Keratinocyte (primary cell): ENCODE results near the gene MYOT.

Experiments used
- EZH2 ChIP-seq: IDR thresholded peaks from one replicate; pipeline ENCODE4 v1.6.1; 2012; ENCODE audit warnings: inconsistent platforms, mild to moderate bottlenecking, low read length, moderate library complexity
- TF ChIP-seq, protein P1 (sequence below), 3 experiments: IDR thresholded peaks in 1 of 3; conservative IDR thresholded peaks in 1 of 3; optimal IDR thresholded peaks in 1 of 3; 2 replicates in 2 of 3; 3 replicates in 1 of 3; pipeline versions ENCODE3 to v1.5.1; 2011; ENCODE audit warnings: low read length in 3 of 3, mild to moderate bottlenecking in 3 of 3, moderate library complexity in 2 of 3, control low read depth in 1 of 3, inconsistent platforms in 1 of 3; ENCODE audit not compliant: insufficient read depth in 2 of 3; ENCODE audit errors: extremely low read depth in 1 of 3

DNA sequence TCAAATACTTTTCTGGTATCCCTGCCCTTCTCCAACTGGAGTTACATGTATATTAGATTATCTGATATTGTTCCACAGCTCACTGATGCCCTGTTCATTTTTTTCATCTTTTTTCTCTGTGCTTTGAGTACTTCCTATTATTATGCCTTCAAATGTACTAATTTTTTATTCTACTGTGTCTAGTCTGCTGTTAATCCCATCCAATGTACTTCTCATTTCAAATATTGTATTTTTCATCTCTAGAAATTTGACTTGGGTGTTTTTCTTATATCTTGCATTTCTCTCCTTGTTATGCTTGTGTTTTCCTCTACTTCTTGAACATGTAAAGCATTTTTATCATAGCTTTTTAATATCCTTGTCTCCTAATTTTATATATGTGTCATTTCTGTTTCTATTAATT is 41.6 kb upstream of the MYOT start:
- TF ChIP-seq, protein P1, sequence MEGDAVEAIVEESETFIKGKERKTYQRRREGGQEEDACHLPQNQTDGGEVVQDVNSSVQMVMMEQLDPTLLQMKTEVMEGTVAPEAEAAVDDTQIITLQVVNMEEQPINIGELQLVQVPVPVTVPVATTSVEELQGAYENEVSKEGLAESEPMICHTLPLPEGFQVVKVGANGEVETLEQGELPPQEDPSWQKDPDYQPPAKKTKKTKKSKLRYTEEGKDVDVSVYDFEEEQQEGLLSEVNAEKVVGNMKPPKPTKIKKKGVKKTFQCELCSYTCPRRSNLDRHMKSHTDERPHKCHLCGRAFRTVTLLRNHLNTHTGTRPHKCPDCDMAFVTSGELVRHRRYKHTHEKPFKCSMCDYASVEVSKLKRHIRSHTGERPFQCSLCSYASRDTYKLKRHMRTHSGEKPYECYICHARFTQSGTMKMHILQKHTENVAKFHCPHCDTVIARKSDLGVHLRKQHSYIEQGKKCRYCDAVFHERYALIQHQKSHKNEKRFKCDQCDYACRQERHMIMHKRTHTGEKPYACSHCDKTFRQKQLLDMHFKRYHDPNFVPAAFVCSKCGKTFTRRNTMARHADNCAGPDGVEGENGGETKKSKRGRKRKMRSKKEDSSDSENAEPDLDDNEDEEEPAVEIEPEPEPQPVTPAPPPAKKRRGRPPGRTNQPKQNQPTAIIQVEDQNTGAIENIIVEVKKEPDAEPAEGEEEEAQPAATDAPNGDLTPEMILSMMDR (optimal IDR thresholded peaks at IDR 0.05 in 1 of 3, IDR thresholded peaks at IDR 0.05 in 1 of 3, conservative IDR thresholded peaks at IDR 0.05 in 1 of 3; ENCODE audit: extremely low read depth in 1 of 3, insufficient read depth in 2 of 3, low read length in 3 of 3), result no peak
- TF ChIP-seq EZH2, result no peak
